Endothelial cell of umbilical vein (primary cell): ENCODE results near the gene CTSE. TPM values are rescaled to one million over a fixed set of nuclear protein-coding genes. Genes with fewer than 3 reads are reported as not detected.

Experiments used
- BruUV-seq: library from RNA; stranded (reverse); fragments of 400-500 nt; replicated peaks from 2 replicates; lab custom pipeline; 2021; lab: Mats Ljungman, UMichigan
- CTCF ChIA-PET: fragments of 300-600, 350-600 bp; sonication (Branson Sonifier 250); formaldehyde crosslinking; loops from one replicate; lab custom pipeline; 2021; ENCODE audit warnings: antibody characterized with exemption, inconsistent platforms; lab: Charles Lee
- POLR2A ChIA-PET: fragments of 300-600, 350-600 bp; sonication (Branson Sonifier 250); formaldehyde crosslinking; loops from one replicate; lab custom pipeline; 2021; ENCODE audit warnings: antibody characterized with exemption, inconsistent platforms; lab: Charles Lee
- DNase-seq: peaks from one replicate; pipeline ENCODE4 v3.0.0-alpha.2; 2011; ENCODE audit warnings: low read depth, low spot score
- FAIRE-seq: peaks from 2 replicates; lab custom pipeline; 2011; peaks lifted over from hg19 to GRCh38; lab: Jason Lieb, UNC
- H2AFZ ChIP-seq: 2 replicates; pipeline ENCODE4 v1.6.0; 2012; ENCODE audit warnings: low read depth, low read length, control low read depth, inconsistent platforms
- H3K27ac ChIP-seq: 2 replicates; pipeline ENCODE4 v1.5.1; 2011; ENCODE audit warnings: low read depth, mild to moderate bottlenecking, control low read depth, low read length, moderate library complexity; ENCODE audit not compliant: insufficient read depth
- H3K27me3 ChIP-seq, 2 experiments: 2 replicates each; pipeline versions ENCODE4 v1.6.0 to v1.6.1; 2011; ENCODE audit warnings: low read length in 2 of 2, mixed read lengths in 1 of 2; ENCODE audit not compliant: control insufficient read depth in 2 of 2, insufficient read depth in 2 of 2
- H3K36me3 ChIP-seq, 2 experiments: 2 replicates in 1 of 2; 3 replicates in 1 of 2; pipeline ENCODE4 v1.5.1; 2011; ENCODE audit warnings: low read length in 2 of 2, mild to moderate bottlenecking in 1 of 2, moderate library complexity in 1 of 2; ENCODE audit not compliant: control insufficient read depth in 2 of 2, insufficient read depth in 2 of 2; ENCODE audit errors: extremely low read depth in 1 of 2
- H3K4me1 ChIP-seq: 3 replicates; pipeline ENCODE4 v1.5.1; 2011; ENCODE audit warnings: mild to moderate bottlenecking, low read length; ENCODE audit not compliant: control insufficient read depth, insufficient read depth; ENCODE audit errors: extremely low read depth
- H3K4me2 ChIP-seq: 2 replicates; pipeline ENCODE4 v1.6.1; 2011; ENCODE audit warnings: low read length, control low read depth, mixed read lengths; ENCODE audit not compliant: insufficient read depth
- H3K4me3 ChIP-seq, 3 experiments: fragments of 200-600 bp in 1 of 3; sonication (generic), shearing (Covaris generic) in 1 of 3; replicated peaks in 1 of 3; 2 replicates each; pipeline ENCODE4 v1.5.1; 2011 to 2016; ENCODE audit warnings: control low read depth in 3 of 3, low read length in 3 of 3, mild to moderate bottlenecking in 2 of 3, inconsistent platforms in 1 of 3, low read depth in 1 of 3, moderate library complexity in 1 of 3; ENCODE audit not compliant: insufficient read depth in 1 of 3
- H3K79me2 ChIP-seq: 2 replicates; pipeline ENCODE4 v1.6.0; 2012; ENCODE audit warnings: low read length, inconsistent platforms; ENCODE audit not compliant: control insufficient read depth, insufficient read depth
- H3K9ac ChIP-seq: replicated peaks from 2 replicates; pipeline ENCODE3; 2011; ENCODE audit warnings: low read length, control low read depth; ENCODE audit not compliant: insufficient read depth; ENCODE audit errors: extremely low read depth
- H3K9me1 ChIP-seq: replicated peaks from 3 replicates; pipeline ENCODE4 v1.6.0; 2011; ENCODE audit warnings: mild to moderate bottlenecking, low read length; ENCODE audit not compliant: control insufficient read depth, insufficient read depth; ENCODE audit errors: extremely low read depth
- H3K9me3 ChIP-seq: replicated peaks from 2 replicates; pipeline ENCODE4 v1.5.1; 2012; ENCODE audit warnings: low read length, inconsistent platforms; ENCODE audit not compliant: control insufficient read depth, insufficient read depth
- H4K20me1 ChIP-seq: replicated peaks from 2 replicates; pipeline ENCODE3; 2011; ENCODE audit warnings: mild to moderate bottlenecking, low read length; ENCODE audit not compliant: control insufficient read depth, insufficient read depth; ENCODE audit errors: extremely low read depth
- CTCF ChIP-seq, 2 donors: IDR thresholded peaks; 1 replicate in 1 of 2; 2 replicates in 1 of 2; pipeline ENCODE4 v1.5.1; 2011; ENCODE audit warnings: low read length in 2 of 2, mild to moderate bottlenecking in 2 of 2, moderate library complexity in 2 of 2, control low read depth in 1 of 2, inconsistent platforms in 1 of 2, low read depth in 1 of 2; ENCODE audit not compliant: insufficient read depth in 1 of 2; ENCODE audit errors: extremely low read depth in 1 of 2
- EZH2 ChIP-seq: IDR thresholded peaks from 2 replicates; pipeline ENCODE4 v1.6.1; 2012; ENCODE audit warnings: borderline replicate concordance, low read depth, mild to moderate bottlenecking, moderate library complexity, low read length, inconsistent platforms; ENCODE audit not compliant: severe bottlenecking
- FOS ChIP-seq: IDR thresholded peaks from 2 replicates; pipeline ENCODE4 v1.6.1; 2011; ENCODE audit warnings: mild to moderate bottlenecking, low read length, moderate library complexity, borderline replicate concordance; ENCODE audit not compliant: insufficient read depth
- GATA2 ChIP-seq: IDR thresholded peaks from 2 replicates; pipeline ENCODE4 v1.7.0; 2011; ENCODE audit warnings: low read depth, mild to moderate bottlenecking, moderate library complexity, mixed read lengths, low read length; ENCODE audit not compliant: insufficient read length, insufficient read depth
- JUN ChIP-seq: IDR thresholded peaks from 2 replicates; pipeline ENCODE4 v1.6.1; 2011; ENCODE audit warnings: borderline replicate concordance, low read depth; ENCODE audit not compliant: insufficient read length, insufficient read depth
- MAX ChIP-seq: IDR thresholded peaks from 2 replicates; pipeline ENCODE4 v1.6.1; 2011; ENCODE audit not compliant: insufficient read depth, insufficient read length
- MYC ChIP-seq: IDR thresholded peaks from one replicate; pipeline ENCODE4 v1.6.1; 2011; ENCODE audit warnings: mild to moderate bottlenecking, low read depth, low read length
- POLR2A ChIP-seq: IDR thresholded peaks from 2 replicates; pipeline ENCODE4 v1.6.1; 2012; ENCODE audit warnings: low read depth, mild to moderate bottlenecking, control low read depth, low read length
- POLR2AphosphoS5 ChIP-seq: IDR thresholded peaks from 2 replicates; pipeline ENCODE4 v1.6.1; 2012; ENCODE audit warnings: low read depth, mild to moderate bottlenecking, control low read depth, low read length, moderate library complexity; ENCODE audit not compliant: insufficient read depth
- dilution Hi-C: fragments of 300-500 bp; cut with MboI; formaldehyde crosslinking; loops from one replicate; pipeline ENCODE4 v1.15.0; 2019; ENCODE audit warnings: low sequenced_read_pairs; ENCODE audit not compliant: extremely low pct_ligation_motif_present
- intact Hi-C: fragments of 100-400 bp; cut with micrococcal nuclease; formaldehyde crosslinking; loops from one replicate; pipeline ENCODE4 v1.10.0; 2022
- polyA plus RNA-seq, 4 experiments: library from polyadenylated mRNA; depleted of rRNA in 3 of 4; stranded (reverse) in 3 of 4; unstranded in 1 of 4; fragments of >200 nt; gene quantifications; 2 replicates each; pipeline versions ENCODE4 v1.2.1 to v1.2.3, GENCODE V29; 2011 to 2012; ENCODE audit warnings: missing spikeins in 1 of 4
- total RNA-seq: library from RNA; stranded (reverse); gene quantifications from 2 replicates; pipeline ENCODE4 v1.2.3, GENCODE V29; 2021

CTSE gene
- total and polyA plus RNA-seq, 2 donors (not counting 3 experiments of a cell fraction or from before 2014, with no cell fraction given), result 0.17 TPM; not detected in 1

GRCh38 chr1:206014601-206015000, 9.1 kb downstream of the CTSE start:
- intact Hi-C loops (no loop called here), dilution Hi-C loops (no loop called here)
- DNase-seq, result no peak
- Histone ChIP-seq H4K20me1 (no peaks in the 10 kb centered on the region), H3K9me3 (no peaks in the 10 kb centered on the region), H3K9ac (no peak overlapping the region), H3K79me2 (no peaks in the 10 kb centered on the region), H2AFZ (no peak overlapping the region), H3K9me1 (no peaks in the 10 kb centered on the region), H3K4me2 (no peak overlapping the region), H3K27me3 (peaks cover 0 to 1% of the 10 kb centered on the region in 2 experiments), H3K27ac (no peak overlapping the region), H3K4me1 (no peaks in the 10 kb centered on the region), H3K36me3 (no peaks in the 10 kb centered on the region), H3K4me3 (no peak overlapping the region)
- TF ChIP-seq FOS (no peak), POLR2AphosphoS5 (no peak), CTCF (IDR thresholded peaks at IDR 0.05; ENCODE audit: extremely low read depth in 1 of 2, insufficient read depth in 1 of 2, low read depth in 1 of 2, low read length in 2 of 2) (no peak), EZH2 (no peak), MYC (no peak), JUN (no peak), POLR2A (no peak), GATA2 (no peak), MAX (no peak)
- CTCF ChIA-PET, result interaction anchor here (1.0 to 1.3 kb wide), 4 partner anchors 15 to 96 kb away, joined by 3 to 6 read pairs (median 4); no protein-coding TSS in a partner anchor
- POLR2A ChIA-PET, result no interaction called here
- BruUV-seq, result no TSS peak
- FAIRE-seq, result no peak
